ENCODE measurements around the gene ZNF532. TPM values are rescaled to one million over a fixed set of nuclear protein-coding genes. Genes with fewer than 3 reads are reported as not detected.

Gene ZNF532
- total RNA-seq, 4 donors from 2014 or later: 98.7 to 125 (median 113) TPM

- Histone ChIP-seq H3K9me3 (no peaks in the 10 kb centered on the region), H3K36me3 (no peaks in the 10 kb centered on the region), H3K4me1 (peaks cover 4 to 81% (median 29%) of the 10 kb centered on the region in 4 donors), H3K4me3 (peak overlapping the region in 2 of 4 donors; percentile 19 to 26), H3K27ac (peak overlapping the region; percentile 41 to 84 (median 72)), H3K27me3 (no peaks in the 10 kb centered on the region)
- no peak for TF ChIP-seq EP300 (IDR thresholded peaks at IDR 0.05)
- no peak for TF ChIP-seq POLR2A (IDR thresholded peaks at IDR 0.05)
- TF ChIP-seq CTCF (IDR thresholded peaks at IDR 0.05): no peak
- 61 to 62% methylated on average over 2 of the region's 2 CpGs for WGBS, 2 donors
- no peak for DNase-seq (ENCODE audit: low spot score in 2 of 2)
Measured at GRCh38 chr18:58891776-58892175, 27.1 kb downstream of the ZNF532 start.

- WGBS, 2 donors: 31 to 36% methylated on average over 6 of the region's 6 CpGs
- H3K27ac ChIP-seq: peak overlapping the region; percentile 41 to 84 (median 72)
Measured at GRCh38 chr18:58892488-58892887, 27.8 kb downstream of the ZNF532 start.

GRCh38 chr18:58893388-58894099 is 28.9 kb downstream of the ZNF532 start:
- WGBS, 2 donors: 92 to 95% methylated on average over 12 of the region's 12 CpGs

More at GRCh38 chr18:58892488-58892887, 27.8 kb downstream of the ZNF532 start:
- TF ChIP-seq CTCF (IDR thresholded peaks at IDR 0.05) (no peak), POLR2A (IDR thresholded peaks at IDR 0.05) (no peak), EP300 (IDR thresholded peaks at IDR 0.05) (peak in 1 of 2 donors; percentile 32)
- DNase-seq (ENCODE audit: low spot score in 2 of 2): no peak
- Histone ChIP-seq H3K36me3 (no peaks in the 10 kb centered on the region), H3K27me3 (no peaks in the 10 kb centered on the region), H3K4me1 (peaks cover 0 to 79% (median 23%) of the 10 kb centered on the region in 4 donors), H3K9me3 (no peaks in the 10 kb centered on the region), H3K4me3 (peak overlapping the region in 1 of 4 donors; percentile 26)

GRCh38 chr18:58894930-58895329 is 30.3 kb downstream of the ZNF532 start:
- WGBS, 2 donors: 57 to 63% methylated on average over 6 of the region's 6 CpGs
- Histone ChIP-seq H3K4me3 (no peak overlapping the region), H3K9me3 (no peaks in the 10 kb centered on the region), H3K27me3 (no peaks in the 10 kb centered on the region), H3K36me3 (peaks cover 0 to 6% (median 0%) of the 10 kb centered on the region in 3 donors), H3K27ac (peak overlapping the region in 2 of 4 donors; percentile 83 to 84), H3K4me1 (peaks cover 0 to 88% (median 30%) of the 10 kb centered on the region in 4 donors)
- TF ChIP-seq POLR2A (IDR thresholded peaks at IDR 0.05) (no peak), CTCF (IDR thresholded peaks at IDR 0.05) (no peak), EP300 (IDR thresholded peaks at IDR 0.05) (no peak)
- DNase-seq (ENCODE audit: low spot score in 2 of 2): no peak

More at GRCh38 chr18:58893388-58894099, 28.9 kb downstream of the ZNF532 start:
- Histone ChIP-seq H3K4me1 (peaks cover 0 to 74% (median 25%) of the 10 kb centered on the region in 4 donors), H3K4me3 (no peak overlapping the region), H3K36me3 (peaks cover 0 to 3% (median 0%) of the 10 kb centered on the region in 3 donors), H3K9me3 (no peaks in the 10 kb centered on the region), H3K27ac (peak overlapping the region in 3 of 4 donors; percentile 2 to 84 (median 83)), H3K27me3 (no peaks in the 10 kb centered on the region)
- no peak for DNase-seq (ENCODE audit: low spot score in 2 of 2)
- TF ChIP-seq POLR2A (IDR thresholded peaks at IDR 0.05) (no peak), EP300 (IDR thresholded peaks at IDR 0.05) (no peak), CTCF (IDR thresholded peaks at IDR 0.05) (no peak)

GRCh38 chr18:58895385-58895784 is 30.7 kb downstream of the ZNF532 start:
- TF ChIP-seq CTCF (IDR thresholded peaks at IDR 0.05): no peak
- no peak for TF ChIP-seq POLR2A (IDR thresholded peaks at IDR 0.05)
- TF ChIP-seq EP300 (IDR thresholded peaks at IDR 0.05): no peak
- Histone ChIP-seq H3K36me3 (peaks cover 0 to 6% (median 0%) of the 10 kb centered on the region in 3 donors), H3K4me3 (no peak overlapping the region), H3K27me3 (no peaks in the 10 kb centered on the region), H3K27ac (peak overlapping the region in 2 of 4 donors; percentile 83 to 84), H3K9me3 (no peaks in the 10 kb centered on the region), H3K4me1 (peaks cover 0 to 91% (median 35%) of the 10 kb centered on the region in 4 donors)
- 65 to 68% methylated on average over 6 of the region's 6 CpGs for WGBS, 2 donors
- no peak for DNase-seq (ENCODE audit: low spot score in 2 of 2)

All from tibial nerve (tissue), 4 donors.